HG02759 (cell line): ENCODE data around the gene PHF21B.
"Not testable (repeated sequence)": the region's sequence is repeated elsewhere in the genome, so short reads cannot be mapped to it uniquely, and the experiment has no call there.

ENCODE experiments used
- ATAC-seq: cut with Tn5 transposase; IDR thresholded peaks from one replicate; pipeline ENCODE4 v1.9.1; 2021; ENCODE audit warnings: mild to moderate bottlenecking, moderate library complexity; ENCODE audit not compliant: unreplicated experiment

The PHF21B gene

GRCh38 chr22:44921766-44922165 is 88.0 kb downstream of the PHF21B start:
- ATAC-seq: not testable (repeated sequence)

DNA sequence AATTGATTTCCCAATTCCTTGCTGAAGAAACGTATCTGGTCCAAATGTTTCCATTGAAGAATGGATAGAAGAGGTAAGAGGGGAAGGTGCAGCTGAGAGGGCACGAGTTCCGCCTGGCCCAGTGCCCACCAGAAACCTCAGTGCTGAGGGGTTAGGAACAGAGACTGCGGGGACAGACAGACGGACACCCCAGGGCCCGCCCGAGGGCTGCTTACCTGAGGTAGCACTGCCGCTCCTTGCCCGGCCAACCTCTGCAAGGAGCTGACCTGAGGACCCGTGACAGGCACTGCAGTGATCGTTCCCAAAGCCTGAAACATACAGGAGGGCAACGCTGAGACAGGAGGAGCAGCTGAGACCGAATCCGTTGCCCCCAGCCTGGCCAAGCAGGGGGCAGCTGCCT is 89.6 kb downstream of the PHF21B start:
- ATAC-seq: no peak

DNA sequence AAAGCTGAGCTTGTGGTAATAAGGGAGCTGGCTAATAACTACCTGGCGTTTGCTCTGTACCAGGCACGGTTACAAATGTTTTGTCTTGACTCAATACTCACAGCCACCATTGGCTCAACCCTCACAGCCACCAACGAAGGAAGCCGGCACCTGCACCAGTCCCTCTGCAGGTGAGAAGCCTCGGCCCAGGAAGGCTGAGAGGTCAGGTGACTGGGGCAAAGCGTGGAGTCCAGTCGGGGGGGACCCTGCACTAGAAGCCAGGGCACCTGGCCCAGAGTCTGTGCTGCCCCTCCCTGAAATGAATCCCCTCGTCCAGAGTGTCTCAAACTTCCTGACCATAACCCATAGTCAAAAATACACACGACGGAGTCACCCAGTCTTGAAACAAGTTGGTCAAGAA is 90.1 kb downstream of the PHF21B start:
- no peak for ATAC-seq

- ATAC-seq: no peak
Observed at GRCh38 chr22:44918925-44919392, 90.8 kb downstream of the PHF21B start.

- ATAC-seq: no peak
Observed at GRCh38 chr22:44918166-44918924, 91.5 kb downstream of the PHF21B start.

DNA sequence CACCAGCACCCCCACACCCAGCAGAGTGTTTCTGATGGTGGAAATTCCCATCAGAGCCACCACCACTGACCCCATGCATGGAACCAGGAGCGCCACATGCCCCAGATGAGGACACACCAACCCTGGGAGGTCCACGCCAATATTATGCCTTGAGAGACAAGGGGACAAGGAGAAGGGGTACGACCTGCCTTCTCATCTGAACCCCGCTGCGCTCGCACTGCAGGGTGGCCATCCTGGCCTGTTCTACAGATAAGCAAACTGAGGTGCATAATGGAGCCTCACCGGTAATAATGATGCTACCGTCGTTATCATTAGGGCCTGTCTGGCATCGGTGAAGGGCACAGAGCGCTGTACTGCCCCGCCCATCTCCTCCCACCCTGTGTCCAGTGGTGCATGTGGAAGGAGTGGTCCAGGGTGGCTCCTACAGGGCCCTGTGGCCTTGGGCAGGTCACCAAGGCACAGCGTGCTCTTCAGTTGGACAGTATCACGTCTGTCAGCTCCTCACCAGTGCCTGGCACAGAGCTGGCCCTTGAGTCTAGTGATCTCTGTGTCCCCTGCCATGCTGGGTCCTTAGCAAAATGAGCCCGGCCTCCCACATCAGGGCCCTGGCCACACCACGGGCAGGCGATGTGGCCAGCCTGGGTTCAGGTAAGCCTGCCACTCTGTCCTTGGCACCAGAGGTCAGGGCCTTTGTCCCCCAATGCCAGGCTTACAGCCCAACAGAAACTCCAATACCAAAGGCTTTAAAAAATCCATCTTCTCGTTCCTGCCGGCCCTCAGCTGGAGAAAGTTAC is 92.2 kb downstream of the PHF21B start:
- ATAC-seq: no peak

DNA sequence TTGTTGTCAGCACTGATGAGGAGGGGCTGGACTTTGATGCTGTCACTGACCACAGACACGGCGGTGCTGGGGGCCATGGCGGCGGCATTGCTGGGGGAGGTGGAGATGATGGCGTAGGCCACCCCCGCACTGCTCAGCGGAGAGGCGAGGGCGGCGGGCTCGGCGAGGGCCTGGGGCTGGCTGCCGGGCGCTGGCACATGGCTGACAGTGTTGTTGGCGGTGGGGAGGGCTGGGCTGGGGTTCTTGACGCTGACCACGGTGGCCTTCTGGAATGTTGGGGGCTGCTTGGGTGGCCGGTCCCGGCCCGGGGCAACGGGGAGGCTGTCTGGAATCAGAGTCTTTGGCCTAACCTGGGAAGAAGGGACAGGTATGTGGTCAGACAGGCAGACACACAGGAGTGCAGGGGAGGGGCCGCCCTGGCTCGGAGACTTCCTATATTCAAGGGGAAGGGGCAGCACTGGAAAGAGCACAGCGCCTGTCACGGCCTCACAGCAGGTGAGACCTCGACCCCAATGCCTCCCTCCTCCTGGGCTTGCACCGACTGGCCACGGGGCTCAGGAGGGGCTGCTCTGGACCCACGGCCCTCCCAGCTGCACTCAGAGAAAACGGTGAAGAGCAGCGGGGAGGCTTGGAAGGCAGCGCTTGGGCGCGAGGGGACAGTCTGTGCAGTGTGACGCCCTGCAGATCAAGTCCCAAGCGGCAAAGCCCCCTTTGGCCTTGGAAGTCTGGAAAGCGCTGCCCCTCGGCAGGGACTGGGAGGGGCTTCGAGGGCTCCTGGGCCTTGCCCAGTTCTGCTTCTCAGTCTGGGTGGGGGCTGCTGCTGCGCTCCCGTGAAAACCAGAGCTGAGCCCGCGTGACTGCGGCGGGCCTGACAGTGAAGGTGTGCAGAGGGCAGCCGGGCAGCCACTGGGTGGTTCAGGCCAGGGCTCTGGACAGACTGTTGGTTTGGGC is 93.2 kb downstream of the PHF21B start:
- no peak for ATAC-seq

DNA sequence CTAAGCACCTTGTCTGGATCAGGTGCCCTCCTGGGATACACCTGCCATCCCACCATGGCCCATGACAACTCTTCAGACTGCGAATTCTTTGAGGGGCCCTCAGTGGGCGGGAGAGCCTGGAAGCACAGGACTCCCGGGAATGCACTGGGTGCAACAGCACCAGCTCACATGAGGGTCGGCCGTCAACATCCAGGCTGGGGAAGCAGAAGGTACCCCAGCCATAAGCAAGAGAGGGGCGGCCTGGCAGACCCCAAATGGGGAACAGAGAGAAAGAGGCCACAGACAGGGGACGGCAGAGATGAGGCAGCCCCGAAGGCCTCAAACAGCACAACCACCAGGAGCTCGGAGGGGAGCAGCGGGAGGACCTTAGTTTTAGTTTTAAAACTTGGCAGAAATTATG is 94.4 kb downstream of the PHF21B start:
- no peak for ATAC-seq

- no peak for ATAC-seq
Observed at GRCh38 chr22:44914026-44914721, 95.6 kb downstream of the PHF21B start.

- ATAC-seq: no peak
Observed at GRCh38 chr22:44913198-44913983, 96.4 kb downstream of the PHF21B start.

GRCh38 chr22:44909241-44909640 is 100.6 kb downstream of the PHF21B start:
- ATAC-seq: no peak

DNA sequence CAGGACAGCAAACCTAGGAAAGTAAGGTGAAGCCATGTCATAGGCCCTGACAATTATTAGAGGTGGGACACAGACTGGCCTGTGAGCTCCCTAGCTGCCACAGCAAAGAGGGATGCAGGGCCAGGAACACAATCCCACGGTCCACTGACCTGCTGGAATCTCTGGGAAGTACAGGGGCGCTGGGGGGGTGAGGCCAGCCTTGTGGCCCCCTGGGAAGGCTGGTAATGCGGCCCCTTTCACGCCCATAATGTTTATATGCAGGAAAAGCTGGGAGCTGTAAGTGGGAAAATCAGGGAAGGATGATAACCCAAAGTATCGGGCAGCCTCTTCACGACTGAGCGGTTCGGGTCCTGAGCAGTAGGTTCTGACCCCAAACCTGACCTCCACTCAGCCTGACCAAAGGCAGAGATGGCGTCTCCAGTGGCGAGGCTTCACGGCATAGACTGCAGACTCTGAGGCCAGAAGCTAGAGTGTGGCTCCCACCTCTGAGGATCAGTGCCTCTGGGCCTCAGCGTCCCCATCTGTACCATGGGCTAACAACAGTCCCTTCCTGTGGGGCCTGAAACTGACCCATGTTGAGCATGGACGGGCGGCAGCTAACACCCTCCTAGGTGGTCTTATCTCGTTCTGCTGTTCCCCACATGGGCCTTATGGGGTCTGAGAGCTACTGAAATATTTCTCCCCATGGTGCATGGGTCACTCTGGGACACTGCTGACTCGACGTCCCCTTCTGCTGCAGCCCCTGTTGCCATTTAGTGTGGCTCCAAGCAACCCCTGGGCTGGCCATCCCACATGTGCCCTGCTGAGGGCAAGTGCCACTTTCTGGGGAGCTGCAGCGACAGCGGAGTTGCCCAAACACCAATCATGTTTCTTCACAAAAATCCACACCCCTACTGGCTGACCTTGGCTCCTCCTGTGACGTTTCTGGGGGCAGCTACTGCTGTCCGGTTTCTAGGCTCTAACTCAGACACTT is 101.8 kb downstream of the PHF21B start:
- ATAC-seq: no peak

DNA sequence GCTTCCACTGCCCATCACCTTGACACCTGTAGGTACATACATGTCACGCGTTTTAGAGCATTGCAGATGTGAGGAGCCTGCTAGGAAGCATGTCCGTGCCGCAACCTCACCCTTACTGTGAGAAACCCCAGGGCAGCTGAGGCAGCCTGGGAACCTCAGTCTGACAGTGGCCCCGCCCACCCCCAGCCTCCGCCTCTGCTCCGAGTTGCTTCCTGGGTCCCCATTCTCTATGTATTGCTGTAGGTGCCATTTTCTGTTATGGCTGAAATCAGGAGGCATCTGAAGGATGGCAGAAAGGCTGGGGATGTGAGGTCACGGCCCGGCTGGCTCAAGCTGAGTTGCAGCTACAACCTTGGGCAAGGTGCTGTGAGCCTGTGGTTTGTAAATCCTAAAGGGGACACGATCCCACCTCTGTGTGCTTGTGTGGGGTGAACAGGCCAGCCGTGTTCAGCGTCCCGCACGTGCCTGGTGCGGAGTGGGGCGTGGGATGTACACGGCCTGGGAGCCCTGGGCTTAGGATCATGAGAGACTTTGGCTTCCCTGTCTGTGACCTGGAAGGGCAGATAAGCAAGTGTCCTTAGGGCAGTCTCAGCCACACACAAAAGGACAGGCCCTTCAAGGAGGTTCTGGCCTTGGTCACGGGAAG is 102.7 kb downstream of the PHF21B start:
- no peak for ATAC-seq

DNA sequence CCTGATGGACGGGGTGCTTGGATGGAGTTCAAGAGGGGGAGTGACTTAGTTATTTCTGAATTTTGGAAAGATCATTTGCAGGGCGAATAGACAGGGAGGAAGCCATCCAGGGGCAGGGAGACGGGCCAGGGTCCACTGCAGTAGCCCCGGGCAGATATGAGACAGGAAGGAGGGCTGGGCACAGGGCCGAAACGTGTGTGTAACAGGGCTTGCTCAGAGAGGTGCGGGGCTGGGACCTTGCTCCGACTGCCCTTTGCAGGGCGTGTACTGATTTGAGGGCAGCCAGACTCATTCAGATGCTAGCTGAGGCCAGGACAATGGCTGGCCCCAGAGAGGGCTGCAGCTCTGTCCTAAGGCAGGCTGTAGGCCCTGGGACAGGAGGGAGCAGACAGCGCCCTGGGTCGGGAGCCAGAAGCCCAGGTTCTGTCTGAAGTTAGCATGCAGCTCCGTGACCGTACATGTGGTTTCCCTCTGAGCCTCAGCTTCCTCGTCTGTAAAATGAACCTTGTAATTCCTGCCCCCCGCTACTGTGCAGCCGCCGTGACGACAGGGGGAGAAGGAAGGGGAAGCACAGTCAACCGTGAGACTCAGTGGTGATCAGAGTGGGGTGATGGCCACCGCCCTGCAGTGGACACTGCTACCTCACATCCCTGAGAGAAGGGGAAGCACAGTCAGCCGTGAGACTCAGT is 103.4 kb downstream of the PHF21B start:
- no peak for ATAC-seq

DNA sequence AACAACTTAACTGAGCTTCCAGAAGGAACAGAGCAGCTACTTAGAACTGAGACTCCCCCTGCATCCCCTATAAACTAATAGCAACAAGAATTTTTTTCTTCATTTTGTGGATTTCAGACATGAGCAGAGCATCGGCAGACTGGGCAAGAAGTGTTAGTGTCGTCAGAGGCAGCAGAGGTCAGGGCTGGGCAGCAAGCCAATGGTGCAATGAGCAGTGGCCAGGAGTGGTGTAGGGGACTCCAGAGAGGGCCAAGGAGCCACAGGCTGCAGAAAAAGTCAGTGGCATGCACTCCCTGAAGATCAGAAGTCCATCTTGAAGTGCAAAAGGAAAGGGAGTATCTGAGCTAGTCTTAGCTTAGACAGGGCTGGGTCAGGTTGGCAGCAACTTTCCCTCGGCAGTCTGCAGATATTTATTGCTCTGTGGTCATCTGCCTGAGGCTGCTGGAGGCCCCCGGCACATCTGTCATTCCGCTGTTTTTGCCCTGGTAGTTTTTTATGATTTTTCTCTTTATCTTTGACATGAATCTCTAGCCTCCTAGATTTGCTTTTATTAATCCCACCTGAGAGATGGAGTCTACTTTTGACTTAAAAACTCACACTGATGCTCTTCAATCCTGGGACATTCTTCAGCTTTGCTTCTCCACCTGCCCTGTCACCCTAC is 105.2 kb downstream of the PHF21B start:
- not testable (repeated sequence) for ATAC-seq

DNA sequence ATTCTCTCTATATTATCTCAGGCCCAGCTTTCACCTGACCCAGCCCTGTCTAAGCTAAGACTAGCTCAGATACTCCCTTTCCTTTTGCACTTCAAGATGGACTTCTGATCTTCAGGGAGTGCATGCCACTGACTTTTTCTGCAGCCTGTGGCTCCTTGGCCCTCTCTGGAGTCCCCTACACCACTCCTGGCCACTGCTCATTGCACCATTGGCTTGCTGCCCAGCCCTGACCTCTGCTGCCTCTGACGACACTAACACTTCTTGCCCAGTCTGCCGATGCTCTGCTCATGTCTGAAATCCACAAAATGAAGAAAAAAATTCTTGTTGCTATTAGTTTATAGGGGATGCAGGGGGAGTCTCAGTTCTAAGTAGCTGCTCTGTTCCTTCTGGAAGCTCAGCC is 106.6 kb downstream of the PHF21B start:
- not testable (repeated sequence) for ATAC-seq

GRCh38 chr22:44901301-44901700 is 108.5 kb downstream of the PHF21B start:
- ATAC-seq: no peak
